G401.6 (cell line): ENCODE results near the gene PLCH1.

Experiments
- FAIRE-seq: peaks from 2 replicates; lab custom pipeline; 2012; peaks lifted over from hg19 to GRCh38; lab: Jason Lieb, UNC

Gene PLCH1

DNA sequence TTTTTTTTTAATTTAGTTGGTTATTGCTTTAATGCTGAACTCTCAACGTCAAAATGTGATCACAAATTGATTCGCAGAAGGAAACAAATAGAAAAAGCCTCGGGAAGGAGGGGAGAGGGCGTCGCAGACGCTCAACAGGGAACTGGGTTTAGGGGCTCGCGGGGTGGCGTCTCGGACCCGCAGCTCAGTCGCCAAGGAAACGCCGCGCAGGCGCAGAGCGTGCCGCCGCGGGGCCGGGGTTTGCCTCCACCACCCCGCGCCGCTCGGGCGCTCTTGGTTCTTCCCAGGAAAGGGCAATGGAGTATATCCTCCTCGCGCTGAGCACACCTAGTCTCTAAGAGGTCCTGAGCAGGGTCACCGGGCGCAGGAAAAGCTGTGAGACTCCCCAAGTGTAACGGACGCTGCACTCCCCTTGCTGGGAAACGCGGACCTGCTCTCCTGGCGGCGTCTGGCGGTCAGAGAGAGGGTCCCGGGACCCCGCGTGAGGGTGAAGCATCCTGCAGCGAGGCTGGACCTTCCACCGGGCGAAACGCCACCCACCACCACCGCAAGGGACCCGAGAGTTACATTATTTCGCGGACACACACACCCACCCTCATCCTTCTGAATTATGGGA, 753 bp downstream of the PLCH1 start:
- FAIRE-seq: no peak

DNA sequence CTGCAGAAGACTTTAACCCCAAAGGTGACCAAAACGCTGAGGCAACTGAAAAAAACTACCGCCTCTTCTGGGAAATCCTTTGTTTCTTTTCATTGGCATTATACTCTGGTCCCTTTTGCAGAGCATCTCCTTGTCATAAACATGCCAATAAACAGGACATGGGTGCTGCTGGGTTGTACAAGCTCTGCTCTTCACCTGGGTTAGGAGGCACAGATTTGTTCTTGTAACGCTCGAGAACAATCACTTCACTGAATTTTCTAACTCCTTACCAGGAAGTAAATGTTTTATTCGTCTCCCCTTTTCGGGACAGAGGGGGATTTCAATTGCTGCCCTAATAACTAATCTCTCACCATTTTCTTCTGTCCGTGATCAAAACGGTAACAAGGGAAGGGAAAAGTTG, 1.3 kb downstream of the PLCH1 start:
- FAIRE-seq: no peak

DNA sequence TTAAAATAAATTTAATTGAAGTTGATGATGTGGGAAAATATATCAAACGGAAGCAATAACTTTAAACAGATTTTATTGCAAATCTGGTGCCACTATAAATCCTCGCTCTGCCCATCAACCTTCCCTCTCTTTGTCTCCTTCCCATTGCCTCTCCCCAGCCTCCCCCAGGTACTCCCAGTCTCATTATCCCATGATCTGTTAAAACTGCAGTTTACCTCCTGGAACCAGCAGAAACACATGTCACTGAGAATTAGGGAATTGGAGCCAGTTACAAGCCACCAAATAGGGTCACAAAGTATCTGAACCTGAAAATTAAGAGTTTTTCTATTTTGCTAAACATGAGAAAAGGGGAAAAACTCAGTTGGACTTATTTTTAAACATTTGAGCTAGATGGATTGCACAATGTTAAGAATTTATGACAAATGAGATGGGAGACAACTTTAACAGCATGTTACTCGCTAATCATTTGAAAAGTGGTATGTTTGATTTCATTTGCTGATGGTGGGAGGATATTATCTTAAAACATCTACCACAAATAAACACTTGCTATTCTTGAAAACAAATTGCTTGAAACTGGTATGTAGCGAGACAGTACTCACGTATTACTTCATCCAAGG, 2.4 kb downstream of the PLCH1 start:
- no peak for FAIRE-seq

DNA sequence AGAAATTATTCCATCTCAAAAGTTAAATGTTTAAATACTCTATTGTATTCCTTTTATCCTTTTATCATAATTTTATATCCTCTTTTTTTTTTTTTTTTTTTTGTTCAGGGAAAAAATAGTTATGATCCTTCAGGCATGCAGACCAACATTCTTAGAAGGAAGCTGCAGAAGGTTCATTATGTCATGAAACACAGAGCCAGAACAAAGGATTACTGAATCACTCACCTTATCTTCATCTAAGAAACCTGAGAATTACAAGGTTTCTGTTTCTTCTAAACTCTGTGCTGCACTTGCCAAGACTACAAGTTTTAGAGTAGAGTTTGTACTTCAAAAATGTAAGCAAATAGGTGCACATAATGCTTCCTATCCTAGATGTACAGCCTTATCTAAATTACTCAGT, 3.3 kb downstream of the PLCH1 start:
- FAIRE-seq: peak; percentile 27

DNA sequence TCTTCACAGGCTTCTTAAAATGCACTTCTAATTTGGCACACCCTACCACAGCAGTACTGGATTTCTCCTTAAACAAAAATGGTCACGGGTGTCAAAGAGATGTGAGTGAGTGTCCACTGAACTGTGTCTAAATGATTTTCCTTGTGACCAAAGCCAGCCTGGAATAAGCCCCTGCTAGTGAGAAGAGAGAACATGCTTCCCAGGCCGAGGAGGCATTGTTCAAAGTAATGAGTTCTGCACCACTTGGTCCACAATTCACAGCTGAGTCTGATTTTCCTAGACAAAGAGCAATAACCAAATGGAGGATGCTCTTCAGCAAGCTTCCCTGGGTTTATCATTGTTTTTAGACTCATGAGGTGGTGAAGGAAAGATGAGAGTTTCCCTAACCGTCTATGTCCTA, 3.8 kb downstream of the PLCH1 start:
- no peak for FAIRE-seq

DNA sequence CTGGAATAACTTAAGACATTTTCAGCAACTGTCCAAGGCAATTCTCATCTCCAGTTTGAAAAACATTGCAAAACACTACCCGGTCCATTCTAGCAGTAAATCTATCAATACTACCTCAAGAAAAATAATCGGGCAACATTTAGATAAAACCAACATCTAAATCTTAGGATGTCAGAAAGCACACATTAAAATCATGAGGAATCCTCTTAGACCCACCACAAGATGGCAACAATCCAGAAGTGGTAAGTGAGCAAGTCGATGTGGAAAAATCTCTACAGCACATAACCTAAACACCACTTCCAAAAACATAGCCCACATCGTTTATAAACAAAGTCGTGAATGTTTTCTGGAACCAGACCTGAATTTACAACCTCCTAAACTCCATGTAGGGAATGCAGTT, 5.7 kb downstream of the PLCH1 start:
- no peak for FAIRE-seq

DNA sequence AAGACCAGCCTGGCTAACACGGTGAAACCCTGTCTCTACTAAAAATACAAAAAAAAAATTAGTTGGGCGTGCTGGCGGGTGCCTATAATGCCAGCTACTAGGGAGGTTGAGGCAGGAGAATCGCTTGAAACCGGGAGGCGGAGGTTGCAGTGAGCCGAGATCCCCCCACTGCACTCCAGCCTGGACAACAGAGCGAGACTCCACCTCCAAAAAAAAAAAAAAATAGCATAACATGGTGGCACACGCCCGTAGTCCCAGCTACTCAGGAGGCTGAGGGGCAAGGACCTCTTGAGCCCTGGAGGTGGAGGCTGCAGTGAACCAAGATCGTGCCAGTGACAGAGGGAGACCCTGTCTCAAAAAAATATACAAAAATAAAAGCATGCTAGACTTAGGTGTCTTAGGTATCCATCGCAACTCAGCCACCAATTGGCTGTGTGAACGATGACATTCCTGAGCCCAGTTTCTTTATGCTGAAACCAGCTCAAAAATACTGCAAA, 6.2 kb downstream of the PLCH1 start:
- FAIRE-seq: no peak

DNA sequence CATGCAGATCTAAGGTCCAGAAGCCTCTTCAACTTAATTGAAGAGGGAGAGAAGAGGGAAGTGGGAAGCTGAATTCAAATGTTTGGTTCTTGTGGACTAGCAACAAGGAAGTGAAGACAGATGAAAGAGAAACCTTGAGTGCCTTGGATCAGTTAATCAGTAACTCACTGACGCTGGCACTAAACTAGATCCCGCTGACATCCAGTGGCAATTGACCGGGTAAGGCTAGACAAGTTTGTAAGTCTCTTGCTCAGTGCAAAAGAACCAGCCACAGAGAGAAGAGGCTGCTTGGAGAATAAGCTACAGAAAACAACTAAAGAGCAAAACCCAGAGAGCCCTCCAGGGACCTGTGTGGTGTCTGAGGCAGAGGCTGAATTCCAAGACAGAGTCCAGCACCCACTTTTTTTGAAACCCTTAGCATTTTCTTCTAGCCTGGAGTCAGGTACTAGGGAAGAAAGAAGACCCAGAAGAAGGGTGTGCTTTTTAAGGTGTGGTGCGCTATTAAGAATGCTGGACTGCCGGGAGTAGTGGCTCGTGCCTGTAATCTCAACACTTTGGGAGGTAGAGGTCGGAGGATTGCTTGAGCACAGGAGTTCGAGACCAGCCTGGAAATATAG, 6.9 kb downstream of the PLCH1 start:
- FAIRE-seq: no peak

DNA sequence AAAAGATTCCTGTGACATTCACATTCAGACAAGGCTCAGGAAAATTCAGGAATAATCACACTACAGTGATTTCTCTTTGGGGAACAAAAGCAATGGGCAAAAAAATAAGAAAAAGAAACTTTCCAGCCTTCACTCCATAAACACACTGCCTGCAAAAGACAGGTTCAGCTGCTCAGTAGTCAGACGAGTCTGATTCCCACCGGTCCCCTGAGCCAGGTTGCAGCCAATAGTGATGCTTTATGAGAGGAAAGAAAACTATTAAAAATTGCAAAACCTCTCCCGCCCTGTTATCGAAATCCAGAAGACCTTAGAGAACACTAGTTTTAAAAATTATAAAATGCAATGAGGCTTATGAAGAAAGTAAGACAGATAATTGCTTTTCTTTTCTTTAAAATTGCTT, 8.5 kb downstream of the PLCH1 start:
- no peak for FAIRE-seq

DNA sequence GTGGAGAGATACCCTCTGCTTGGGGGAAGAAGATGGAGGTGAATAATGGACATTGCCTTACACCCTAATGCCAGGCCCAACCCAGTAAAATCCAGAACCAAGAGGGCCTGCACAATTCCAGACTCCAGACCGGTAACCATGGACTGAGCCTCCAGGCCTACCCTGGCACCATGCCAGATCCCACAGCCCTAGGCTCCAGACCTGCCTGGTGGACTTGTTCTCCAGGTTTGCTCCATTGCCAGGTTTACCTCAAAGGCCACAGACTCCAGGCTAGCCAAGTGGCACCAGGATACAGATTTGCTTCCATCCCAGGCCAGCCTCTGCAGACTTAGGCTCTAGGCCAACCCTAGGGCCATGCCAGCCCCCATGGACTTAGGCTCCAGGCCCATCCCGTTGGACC, 14.0 kb downstream of the PLCH1 start:
- no peak for FAIRE-seq

DNA sequence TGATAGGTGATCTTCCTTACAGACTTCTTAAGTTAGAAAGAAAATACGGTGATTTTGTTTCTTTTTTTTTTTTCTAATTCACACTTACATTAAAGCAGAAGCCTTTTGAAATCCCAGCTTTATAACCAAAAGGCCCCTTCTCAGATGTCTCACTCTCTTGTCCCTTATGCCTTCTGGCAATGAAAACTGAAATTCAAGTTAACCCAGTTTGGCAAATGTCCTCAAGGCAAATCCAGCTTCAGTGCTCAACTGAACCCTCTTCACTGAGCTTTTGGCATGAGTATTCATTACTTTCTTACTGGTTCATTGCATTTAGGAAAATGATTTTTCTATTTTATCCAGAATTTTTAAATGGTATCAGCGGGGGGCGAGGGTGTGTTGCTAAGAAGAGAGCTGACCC, 17.0 kb downstream of the PLCH1 start:
- FAIRE-seq: no peak

DNA sequence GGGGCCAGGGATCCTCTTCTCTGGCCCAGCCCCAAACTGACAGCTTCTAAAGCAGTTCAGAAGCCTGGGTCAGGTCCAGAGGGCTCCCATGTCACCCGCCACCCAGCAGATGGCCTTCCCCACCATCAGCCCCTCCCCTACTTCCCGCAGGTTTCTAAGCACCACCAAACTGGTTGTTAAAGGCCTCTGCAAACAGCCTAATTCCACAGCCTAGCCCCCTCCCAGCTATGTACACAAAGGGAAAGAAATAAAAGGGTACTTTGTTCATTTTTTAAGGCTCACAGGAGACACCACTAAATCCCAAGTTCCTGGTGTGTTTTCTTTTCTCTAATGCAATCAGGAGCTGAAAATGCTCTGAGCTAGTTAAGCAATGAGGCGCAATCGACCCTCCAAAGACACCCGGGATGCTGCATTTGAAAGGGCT, 30.6 kb downstream of the PLCH1 start:
- no peak for FAIRE-seq

DNA sequence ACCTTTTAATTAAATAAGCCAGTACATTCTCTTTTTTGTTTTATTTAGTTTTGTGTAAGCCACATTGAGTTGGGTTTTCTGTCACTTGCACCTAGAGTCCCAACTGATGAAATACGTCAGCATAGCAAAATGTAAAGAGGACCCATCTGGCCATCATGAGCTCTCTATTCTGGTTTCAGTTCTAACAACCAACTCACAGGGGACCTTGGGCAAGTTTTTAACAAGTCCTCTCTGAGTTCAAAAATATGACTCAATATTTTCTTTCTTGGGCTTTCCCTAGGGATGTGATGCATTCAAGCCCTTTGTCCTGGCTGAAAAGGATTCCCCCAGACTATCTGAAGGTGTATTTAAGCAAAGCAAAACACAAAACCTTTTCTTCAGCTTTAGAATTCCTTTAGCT, 32.9 kb downstream of the PLCH1 start:
- FAIRE-seq: no peak

DNA sequence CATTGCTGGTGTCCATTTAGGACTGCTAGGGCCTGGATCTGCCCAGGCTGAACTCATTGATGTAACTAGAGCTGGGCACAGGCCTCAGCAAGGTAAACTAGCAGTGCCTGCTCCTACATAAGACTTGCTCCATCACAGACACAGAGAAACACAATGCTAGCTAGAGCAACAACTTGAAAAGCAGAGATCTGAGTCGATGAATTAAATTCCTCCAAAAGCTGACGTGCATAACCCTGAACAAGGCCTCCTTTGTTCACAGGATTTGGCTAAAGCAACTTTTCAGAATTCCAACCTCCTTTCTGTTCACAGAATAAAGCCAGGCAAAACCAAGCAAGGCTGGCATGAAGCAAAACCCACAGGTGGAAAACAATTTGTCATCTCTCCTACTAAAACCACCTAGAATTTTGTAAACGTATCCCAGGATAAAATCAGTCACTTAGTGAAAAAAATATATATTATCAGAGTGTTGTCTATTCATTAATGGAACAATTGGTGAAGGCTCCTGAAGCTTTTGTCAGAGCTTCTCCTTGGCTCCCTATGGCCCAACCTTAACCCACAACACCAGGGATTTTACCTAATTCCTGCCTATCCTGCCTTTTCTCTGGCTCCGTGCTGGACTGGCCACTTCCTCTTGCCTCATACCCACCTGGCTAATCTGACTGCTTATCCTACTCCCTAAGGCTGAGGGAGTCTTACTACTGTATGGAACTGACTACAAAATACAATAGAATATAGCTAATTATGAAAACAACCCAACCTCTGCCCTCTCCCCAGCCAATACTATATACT, 39.9 kb downstream of the PLCH1 start:
- no peak for FAIRE-seq

DNA sequence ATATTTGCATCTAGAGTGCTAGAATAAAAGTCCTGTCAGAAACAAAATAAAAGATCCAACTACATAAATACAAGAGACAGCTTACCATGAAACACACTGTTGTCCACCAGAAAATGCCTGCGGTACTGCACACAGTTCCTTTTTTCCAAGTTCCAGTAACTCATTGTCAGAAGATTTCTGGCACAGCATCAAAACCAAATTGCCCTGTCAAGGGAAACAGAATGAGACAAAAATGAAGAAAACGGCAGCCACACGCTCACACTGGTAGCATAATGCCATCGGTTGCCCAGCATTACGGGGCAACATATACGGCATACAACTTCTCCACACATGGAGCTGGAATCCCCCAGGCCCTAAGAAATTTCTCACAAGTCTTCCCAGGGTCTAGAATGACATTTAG, 40.8 kb downstream of the PLCH1 start:
- FAIRE-seq: no peak

DNA sequence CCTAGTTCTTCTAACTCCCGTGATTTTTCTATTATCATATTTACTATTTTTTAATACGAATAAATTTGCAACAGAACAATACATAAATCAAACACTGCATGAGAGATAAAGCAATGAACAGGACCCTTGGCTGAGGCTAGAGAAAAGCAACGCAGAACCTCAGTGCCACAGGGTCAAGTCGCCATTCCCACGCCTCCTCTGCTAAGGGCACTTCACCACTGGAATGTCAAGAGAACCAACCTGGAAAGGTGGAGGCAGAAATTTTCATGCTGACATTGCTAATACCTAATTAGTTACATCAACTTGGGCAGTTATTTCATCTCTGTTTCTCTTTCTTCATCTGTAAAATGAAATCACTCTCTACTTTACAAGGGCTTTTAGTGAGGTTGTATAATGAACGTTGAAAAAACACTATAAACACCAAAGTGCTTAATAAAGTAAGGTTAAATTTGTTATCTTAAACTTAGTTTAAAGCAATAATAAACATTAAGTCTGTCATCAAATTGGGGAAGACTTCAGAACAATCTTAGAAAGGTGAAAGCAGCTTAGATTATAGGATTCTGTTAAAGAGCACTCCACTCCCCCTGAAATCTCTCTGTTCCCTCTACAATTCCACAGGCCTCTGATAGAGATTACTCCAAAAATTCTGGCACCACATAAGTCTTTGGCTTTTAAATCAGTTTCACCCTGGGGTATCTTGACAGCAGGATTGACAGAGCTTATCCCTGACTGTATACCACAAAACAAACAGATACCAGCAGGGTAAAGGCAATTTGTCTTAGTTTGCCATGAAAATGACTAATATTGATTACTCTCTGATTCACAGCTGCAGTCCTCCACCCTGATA, 41.9 kb downstream of the PLCH1 start:
- FAIRE-seq: no peak

DNA sequence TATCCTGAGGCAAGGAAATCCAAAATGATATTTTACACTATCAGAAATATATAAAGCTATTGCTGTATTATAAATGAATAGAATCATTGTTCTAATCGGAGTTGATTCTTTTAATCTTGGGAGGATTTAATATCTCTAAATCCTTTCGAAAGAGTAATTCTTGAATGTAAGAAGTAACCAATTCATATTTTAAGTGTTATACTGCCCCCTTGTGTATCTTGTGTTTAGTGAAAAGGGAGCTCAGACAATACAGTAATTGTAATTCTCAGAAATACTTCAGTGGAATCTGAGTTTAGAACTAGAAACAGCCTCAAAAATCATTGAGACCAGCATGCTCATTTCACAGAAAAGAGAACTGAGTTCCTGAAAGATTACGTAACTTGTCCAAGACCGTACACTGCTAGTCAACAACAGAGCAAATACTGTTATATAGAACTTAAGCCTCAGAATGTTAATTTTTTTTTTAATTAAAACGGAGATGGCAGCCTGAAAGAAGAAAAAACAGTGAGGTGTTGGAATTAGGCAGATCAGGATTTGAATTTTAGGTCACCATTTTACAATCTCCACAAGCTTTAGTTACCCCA, 42.9 kb downstream of the PLCH1 start:
- peak; percentile 99 for FAIRE-seq

DNA sequence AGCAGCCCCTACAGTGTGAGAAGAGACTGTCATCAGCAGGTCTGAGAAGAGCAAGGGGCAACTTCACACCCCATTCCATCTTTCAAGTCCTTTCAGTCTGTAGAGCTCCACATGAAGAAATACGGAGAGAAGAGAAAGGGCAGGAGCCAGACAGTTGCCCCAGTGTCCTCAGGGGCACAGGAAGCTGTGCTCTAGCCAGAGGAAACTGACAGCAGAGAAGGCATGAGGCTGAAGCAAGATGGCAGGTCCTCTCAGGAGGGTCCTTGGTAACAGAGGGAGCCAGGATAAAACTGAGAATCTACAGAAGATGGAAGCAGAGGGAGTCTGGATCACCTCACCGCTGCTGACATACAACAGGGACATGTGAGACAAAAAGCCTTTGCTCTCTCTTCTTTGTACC, 47.3 kb downstream of the PLCH1 start:
- no peak for FAIRE-seq

DNA sequence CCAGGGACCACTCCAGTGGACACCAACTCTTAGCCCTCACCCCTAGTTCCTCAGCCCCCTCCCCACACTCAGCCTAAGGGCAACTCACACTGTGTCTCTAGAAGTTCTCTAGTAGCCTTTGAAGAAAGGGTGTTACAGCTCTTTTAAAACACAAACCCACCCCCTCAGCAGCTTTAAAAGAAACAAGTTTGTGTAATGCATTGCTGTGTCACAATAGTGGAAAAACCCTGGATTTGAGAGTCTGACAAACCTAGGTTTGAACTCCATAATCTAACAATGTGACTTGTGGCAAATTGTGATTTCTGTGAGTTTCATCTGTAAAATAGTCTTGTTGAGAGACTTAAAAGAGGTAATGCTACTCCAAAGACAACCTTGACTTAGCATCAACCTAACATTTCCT, 54.0 kb downstream of the PLCH1 start:
- FAIRE-seq: no peak

DNA sequence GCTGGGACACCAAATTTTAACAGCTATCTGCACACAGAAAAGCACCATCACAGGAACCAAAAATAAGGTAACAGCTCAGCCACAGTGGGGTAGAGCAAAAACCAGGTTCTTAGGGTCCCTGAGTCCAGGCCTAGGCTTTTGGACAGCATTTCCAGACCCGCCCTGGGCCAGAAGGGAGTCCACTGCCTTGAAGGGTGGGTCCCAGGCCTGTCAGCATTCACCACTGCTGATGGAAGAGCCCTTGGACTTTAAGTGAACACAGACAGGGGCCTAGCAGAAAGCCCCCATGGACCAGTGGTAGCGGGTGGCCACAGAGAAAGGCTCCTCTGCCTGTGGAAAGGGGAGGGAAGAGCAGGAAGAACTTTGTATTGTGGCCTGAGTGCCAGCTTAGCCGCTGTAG, 56.4 kb downstream of the PLCH1 start:
- FAIRE-seq: no peak

DNA sequence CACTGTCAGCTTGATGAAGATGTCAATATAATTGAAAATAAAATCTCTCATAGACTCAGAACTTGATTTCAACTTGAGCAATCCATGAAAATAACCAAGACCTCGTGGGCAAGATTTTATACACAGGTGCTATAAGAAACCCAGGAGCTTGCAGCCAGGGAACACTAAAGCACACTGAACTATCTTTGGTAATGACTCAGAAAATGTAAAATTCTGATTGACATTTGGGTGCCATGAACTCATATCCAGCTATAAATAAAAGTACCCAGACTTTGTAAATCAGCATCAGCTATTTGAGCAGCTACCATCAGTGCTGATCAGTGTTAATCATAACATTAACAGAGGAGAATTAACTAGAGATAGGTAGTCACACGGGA, 61.5 kb downstream of the PLCH1 start:
- no peak for FAIRE-seq
